HepG2 (cell line): ENCODE data around the gene RNPC3. TPM values are rescaled to one million over a fixed set of nuclear protein-coding genes. Genes with fewer than 3 reads are reported as not detected.

Experiments
- ATF5 ChIP-seq: sonication (generic); formaldehyde crosslinking; IDR thresholded peaks from 2 replicates; pipeline ENCODE4 v1.4.0; 2020; ENCODE audit warnings: mild to moderate bottlenecking, low read depth, missing genetic modification reagents
- BORCS8-MEF2B ChIP-seq: sonication (generic); formaldehyde crosslinking; IDR thresholded peaks from 2 replicates; pipeline ENCODE4 v1.8.0; 2022; ENCODE audit warnings: mild to moderate bottlenecking, missing genetic modification reagents
- FOSL1 ChIP-seq: sonication (generic); formaldehyde crosslinking; IDR thresholded peaks from 2 replicates; pipeline ENCODE4 v1.9.0; 2021; ENCODE audit warnings: missing genetic modification reagents, borderline replicate concordance
- GABPB1 ChIP-seq: IDR thresholded peaks from 2 replicates; pipeline ENCODE4 v1.6.1; 2016; ENCODE audit warnings: mild to moderate bottlenecking, missing genetic modification reagents, moderate library complexity, missing compliant biosample characterization
- MAFF ChIP-seq: IDR thresholded peaks from 2 replicates; pipeline ENCODE4 v1.6.1; 2011; ENCODE audit warnings: low read depth, low read length, improper control_type of control experiment
- NCOA1 ChIP-seq: sonication (generic); formaldehyde crosslinking; IDR thresholded peaks from 2 replicates; pipeline ENCODE4 v1.9.0; 2021; ENCODE audit warnings: missing genetic modification reagents
- PHF20 ChIP-seq: sonication (generic); formaldehyde crosslinking; IDR thresholded peaks from 2 replicates; pipeline ENCODE4 v1.5.0; 2020; ENCODE audit warnings: mild to moderate bottlenecking, missing genetic modification reagents
- SKIL ChIP-seq: sonication (generic); formaldehyde crosslinking; IDR thresholded peaks from 2 replicates; pipeline ENCODE4 v1.8.0; 2022; ENCODE audit warnings: missing genetic modification reagents, mild to moderate bottlenecking, moderate library complexity, borderline replicate concordance
- TBP ChIP-seq: sonication (generic); formaldehyde crosslinking; IDR thresholded peaks from 2 replicates; pipeline ENCODE4 v1.5.0; 2020; ENCODE audit warnings: missing genetic modification reagents
- TEAD3 ChIP-seq: optimal IDR thresholded peaks from 2 replicates; pipeline ENCODE3; 2016; ENCODE audit warnings: borderline replicate concordance
- THAP8 ChIP-seq: sonication (generic); formaldehyde crosslinking; IDR thresholded peaks from 2 replicates; pipeline ENCODE4 v1.5.1; 2020; ENCODE audit warnings: missing genetic modification reagents, mild to moderate bottlenecking, borderline replicate concordance
- TRIM24 ChIP-seq: sonication (generic); formaldehyde crosslinking; IDR thresholded peaks from 2 replicates; pipeline ENCODE4 v1.8.0; 2022; ENCODE audit warnings: mild to moderate bottlenecking, missing genetic modification reagents
- WIZ ChIP-seq: sonication (generic); formaldehyde crosslinking; IDR thresholded peaks from 2 replicates; pipeline ENCODE4 v1.5.1; 2020; ENCODE audit warnings: mild to moderate bottlenecking, missing genetic modification reagents
- ZFP82 ChIP-seq: sonication (generic); formaldehyde crosslinking; IDR thresholded peaks from 2 replicates; pipeline ENCODE4 v1.5.1; 2020; ENCODE audit warnings: mild to moderate bottlenecking, missing genetic modification reagents, borderline replicate concordance
- ZFP91 ChIP-seq: sonication (generic); formaldehyde crosslinking; IDR thresholded peaks from 2 replicates; pipeline ENCODE4 v1.9.0; 2022; ENCODE audit warnings: missing genetic modification reagents, mild to moderate bottlenecking, borderline replicate concordance
- ZNF609 ChIP-seq: sonication (generic); formaldehyde crosslinking; IDR thresholded peaks from 2 replicates; pipeline ENCODE4 v1.4.0; 2020; ENCODE audit warnings: mild to moderate bottlenecking, missing genetic modification reagents, borderline replicate concordance
- ZNF772 ChIP-seq: sonication (generic); formaldehyde crosslinking; IDR thresholded peaks from 2 replicates; pipeline ENCODE4 v1.5.0; 2020; ENCODE audit warnings: mild to moderate bottlenecking, missing genetic modification reagents
- ZNF816 ChIP-seq: sonication (generic); formaldehyde crosslinking; IDR thresholded peaks from 2 replicates; pipeline ENCODE4 v1.8.0; 2022; ENCODE audit warnings: missing genetic modification reagents, mild to moderate bottlenecking, borderline replicate concordance
- polyA plus RNA-seq, 8 experiments: library from polyadenylated mRNA; depleted of rRNA in 3 of 8; stranded (reverse) in 7 of 8; unstranded in 1 of 8; fragments of >200 nt; fragmentation: Illumina TruSeq in 4 of 8; extraction: Trizol in 4 of 8; gene quantifications; 2 replicates each; pipeline versions ENCODE4 v1.2.1 to v1.2.3, GENCODE V29; 2011 to 2016; ENCODE audit warnings: low read depth in 4 of 8, missing spikeins in 1 of 8, mixed read lengths in 1 of 8; ENCODE audit not compliant: insufficient read depth in 1 of 8
- total RNA-seq, 5 experiments: library from RNA; depleted of rRNA; stranded (reverse); fragments of >200 nt; fragmentation: Illumina TruSeq; extraction: Trizol; gene quantifications; 2 replicates each; pipeline ENCODE4 v1.2.3, GENCODE V29; 2016; ENCODE audit warnings: low read depth in 1 of 5

RNPC3 gene
- total and polyA plus RNA-seq, 2 of the 13 experiments (the other 11 are each of a cell fraction or from before 2014, with no cell fraction given): 9.1 to 22.1 TPM

- no peak for TF ChIP-seq TBP (CRISPR knock-in tag)
- peak; percentile 65; the same call in 1 of the 2 replicates for TF ChIP-seq BORCS8-MEF2B
- peak; percentile 49; the same call in 1 of the 2 replicates for TF ChIP-seq GABPB1
- no peak for TF ChIP-seq TRIM24 (CRISPR knock-in tag)
- TF ChIP-seq ZNF609 (CRISPR knock-in tag): no peak
- no peak for TF ChIP-seq FOSL1 (CRISPR knock-in tag)
- TF ChIP-seq TEAD3 (CRISPR knock-in tag): peak; percentile 88
- TF ChIP-seq THAP8 (CRISPR knock-in tag): no peak
- no peak for TF ChIP-seq SKIL (CRISPR knock-in tag)
- TF ChIP-seq MAFF: no peak
- TF ChIP-seq ATF5 (CRISPR knock-in tag): no peak
- TF ChIP-seq NCOA1: no peak
- TF ChIP-seq PHF20 (CRISPR knock-in tag): peak; percentile 79
- no peak for TF ChIP-seq ZFP82 (CRISPR knock-in tag)
- peak; percentile 83 for TF ChIP-seq ZNF772 (CRISPR knock-in tag)
- TF ChIP-seq WIZ (CRISPR knock-in tag): 0 out of 2 replicates have a peak, but pooled peaks have one; percentile 58
- TF ChIP-seq ZFP91: peak; percentile 11; the same call in 1 of the 2 replicates
- TF ChIP-seq ZNF816 (CRISPR knock-in tag): 0 out of 2 replicates have a peak, but pooled peaks have one; percentile 48
These were observed at the start of gene RNPC3 (continued) for GRCh38 chr1:103525607-103526507.
